ENCODE measurements around the gene WSCD2. TPM values are rescaled to one million over a fixed set of nuclear protein-coding genes. Genes with fewer than 3 reads are reported as not detected.

The WSCD2 gene
- polyA plus RNA-seq (ENCODE audit: insufficient read length in 10 of 10), result 1 to 10 TPM; 1.4 to 4.2 (median 3.1) TPM
- long read RNA-seq, donor 1, result 0 reads
- long read RNA-seq, donor 2, result 0 reads
- long read RNA-seq, donor 3, result 0 reads
- long read RNA-seq, donor 4, result 0 reads
- long read RNA-seq, donor 5, result 0 reads
- long read RNA-seq, donor 6, result 0 reads
- long read RNA-seq, donor 7, partial matches to known transcripts, result 0 of 1 reads
- long read RNA-seq, donor 7, other reads (novel, unspliced or antisense), result 0 of 1 reads
- long read RNA-seq, donor 8, result 0 reads
- long read RNA-seq, donor 9, result 0 reads

DNA sequence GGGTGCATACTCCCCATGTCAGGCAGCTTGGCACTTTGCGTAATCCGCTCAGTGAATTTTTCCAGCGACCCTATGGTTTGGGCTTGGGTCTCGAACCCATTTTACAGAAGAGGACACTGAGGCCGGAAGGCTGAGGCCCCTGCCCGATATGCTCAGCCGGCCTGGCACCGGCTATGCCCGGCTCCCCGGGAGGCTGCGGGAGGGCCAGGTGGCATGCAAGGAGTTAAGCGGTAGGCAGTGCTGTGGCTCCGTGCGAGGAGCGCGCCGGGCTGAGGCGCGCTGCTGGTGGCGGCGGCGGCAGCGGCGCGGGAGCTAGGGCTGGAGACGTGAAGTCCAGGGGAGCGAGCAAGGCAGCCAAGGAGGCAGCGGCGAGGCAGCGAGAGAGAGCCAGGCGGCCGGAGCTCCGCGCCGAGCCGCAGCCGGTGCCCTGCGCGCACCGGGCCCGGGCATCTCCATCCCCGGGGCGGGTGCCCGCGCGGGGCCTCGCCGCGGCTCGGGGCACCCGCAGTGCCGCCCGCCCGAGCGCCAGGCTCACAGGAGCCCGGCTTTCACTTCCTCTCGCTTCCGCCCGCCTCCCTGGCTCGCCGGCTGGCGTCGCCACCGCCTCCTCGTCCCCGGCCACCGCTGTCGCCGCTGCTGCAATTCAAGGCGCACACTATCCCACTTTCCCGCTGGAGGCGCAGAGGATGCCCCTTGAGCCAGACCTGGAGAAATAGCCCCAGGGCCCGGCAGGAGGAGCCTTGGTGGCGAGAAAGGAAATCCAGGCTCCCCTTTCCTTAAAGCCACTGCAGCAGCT is at the start of gene WSCD2:
Gene WSCD2, plus strand, starts transcription at position 272 of the 796 bp plus-strand sequence. CDS start 66,545 bp downstream, outside the sequence.
- peak; percentile 22 to 70 (median 41) for DNase-seq

DNA sequence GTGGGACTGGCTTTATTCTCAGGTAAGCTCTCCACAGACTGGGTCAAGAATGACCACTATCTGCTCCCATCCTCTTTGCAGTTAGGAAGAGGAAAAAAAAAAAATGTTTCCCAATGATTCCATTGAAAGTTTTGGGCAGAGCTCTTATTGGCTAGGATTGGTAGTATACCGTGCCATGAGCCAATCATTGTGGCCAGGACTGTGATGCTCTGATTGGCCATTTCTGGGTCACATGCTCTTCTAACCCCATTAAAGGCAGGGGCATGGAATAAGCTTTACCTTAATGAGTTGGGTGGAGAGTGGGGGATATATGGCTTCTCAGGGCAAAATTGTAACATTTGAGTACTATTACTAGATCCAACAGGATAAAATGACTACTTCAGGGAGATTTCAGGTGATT is 49.4 kb upstream of the WSCD2 start:
- no peak for DNase-seq

DNA sequence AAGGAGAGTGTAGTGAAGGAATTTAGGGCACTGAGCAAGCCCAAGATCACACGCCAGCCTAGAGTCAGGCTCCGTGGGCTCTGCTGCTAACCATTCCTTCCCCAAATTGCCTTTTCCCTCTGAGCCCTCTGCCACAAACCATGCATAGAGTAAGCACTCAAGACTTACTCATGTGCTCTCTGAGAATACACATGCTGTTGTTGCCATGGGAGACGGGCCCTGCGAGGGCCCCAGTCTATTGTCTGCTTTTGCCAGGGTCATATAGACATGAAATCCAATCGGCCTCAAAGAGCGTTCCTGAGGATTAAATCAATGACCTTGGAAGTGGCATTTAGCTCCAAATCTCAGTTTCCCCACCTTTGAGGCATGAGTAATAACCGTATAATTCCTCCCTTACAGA is 48.7 kb upstream of the WSCD2 start:
- DNase-seq, result no peak

DNA sequence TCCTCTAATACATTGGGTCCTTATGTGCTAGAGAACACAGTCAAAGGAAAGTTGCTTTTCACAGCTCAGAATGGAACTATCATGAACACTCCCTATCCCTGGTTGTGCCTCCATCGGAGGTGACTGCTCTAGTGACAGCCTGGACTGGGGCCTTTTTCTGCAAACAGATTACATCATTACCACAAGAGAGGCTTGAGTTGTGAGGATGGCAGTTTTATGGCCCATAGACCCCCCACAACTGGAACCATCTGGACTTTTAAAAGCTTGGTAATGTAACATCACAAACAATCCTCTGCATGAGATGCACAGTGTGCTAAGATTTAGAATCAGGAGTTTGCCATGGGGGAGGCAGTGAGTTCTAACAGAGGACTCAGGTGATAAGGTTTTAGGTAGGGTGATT is 46.6 kb upstream of the WSCD2 start:
- no peak for DNase-seq

DNA sequence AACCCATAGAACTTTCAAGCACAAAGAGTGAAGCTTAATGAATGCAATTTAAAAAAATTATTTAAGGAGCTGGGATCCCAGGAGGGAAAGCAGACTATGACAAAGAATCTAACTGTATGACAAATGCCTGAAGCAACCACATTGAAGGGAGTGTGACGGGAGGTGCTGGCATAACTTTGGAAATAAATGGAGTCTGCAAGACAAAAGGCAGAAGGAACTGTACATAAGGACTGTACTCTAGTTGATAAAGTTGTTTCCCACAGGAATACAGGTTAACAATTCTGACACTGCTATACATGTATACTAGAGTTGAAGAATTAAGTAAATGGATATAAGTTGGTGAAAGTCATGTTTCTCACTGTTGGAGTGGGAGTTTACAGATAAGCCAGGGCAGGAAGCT is 41.2 kb upstream of the WSCD2 start:
- DNase-seq, result no peak

DNA sequence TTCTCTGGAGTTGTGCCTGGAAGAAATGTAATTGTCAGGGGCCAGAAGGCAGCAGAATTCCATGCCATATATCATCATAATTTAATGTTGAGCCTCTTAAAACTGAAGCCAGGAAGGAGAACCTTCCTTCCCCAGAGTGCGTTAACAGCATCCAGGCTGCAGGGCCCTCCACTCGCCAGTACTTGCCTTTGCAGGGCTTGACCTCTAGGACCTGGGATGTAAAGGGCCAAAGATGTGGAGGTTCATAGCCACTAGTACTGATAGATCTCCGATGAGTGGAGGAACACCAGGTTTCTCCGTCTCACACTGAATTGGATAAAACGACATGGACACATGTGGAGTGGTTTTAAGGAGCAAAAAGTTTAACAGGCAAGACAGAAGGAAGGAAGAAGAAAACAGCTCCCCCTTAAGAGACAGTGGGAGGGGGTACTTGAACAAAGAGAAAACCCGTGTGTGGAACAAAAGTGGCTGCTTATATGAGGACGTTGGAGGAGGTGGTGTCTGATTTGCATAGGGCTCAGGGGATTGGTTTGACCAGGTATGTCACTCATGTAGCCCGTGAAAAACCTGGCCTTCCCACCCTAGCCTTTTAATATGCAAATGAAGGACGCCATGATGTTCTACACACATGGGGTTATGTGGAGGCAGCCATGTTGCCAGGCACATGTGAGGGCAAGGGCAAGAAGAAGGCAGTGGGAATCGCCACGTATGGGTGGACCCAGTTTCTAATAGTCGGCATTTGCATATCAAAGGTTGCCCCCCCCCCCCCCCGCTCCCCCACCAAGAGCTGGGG is 38.8 kb upstream of the WSCD2 start:
- peak in 1 of 3 donors; percentile 39 for DNase-seq

DNA sequence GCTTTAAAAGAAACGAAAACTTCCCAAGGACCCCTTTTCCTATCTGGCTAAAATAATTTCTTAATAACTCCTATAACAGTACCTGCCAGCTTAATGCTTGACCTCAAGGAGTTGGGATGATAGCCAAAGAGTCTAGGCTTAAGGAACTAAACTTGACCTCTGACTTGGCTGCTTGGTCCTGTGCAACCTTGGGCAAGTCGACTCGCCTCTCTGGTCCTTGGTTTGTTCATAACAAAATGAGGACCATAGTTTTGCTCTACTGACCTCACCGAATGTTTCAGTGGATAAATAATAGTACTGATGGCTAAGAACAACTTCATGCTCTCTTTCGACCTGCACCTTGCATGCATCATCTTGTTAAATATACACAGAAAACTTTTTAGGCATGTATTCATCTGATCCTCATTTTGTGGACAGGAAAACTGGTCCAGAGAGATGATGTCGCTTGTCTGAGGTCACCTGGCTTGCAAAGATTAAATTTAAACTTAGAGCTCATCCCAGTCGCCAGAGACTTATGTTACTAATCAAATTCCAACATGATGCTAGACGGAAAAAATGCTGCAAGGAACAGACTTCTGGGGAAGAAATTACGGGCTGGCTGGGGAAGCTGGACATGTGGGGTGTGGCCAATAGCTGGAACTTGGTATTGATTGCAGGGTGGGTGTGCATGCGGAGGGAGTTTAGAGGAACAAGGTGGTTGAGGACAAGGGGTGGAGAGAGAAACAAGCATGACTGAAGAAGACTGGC is 38.0 kb upstream of the WSCD2 start:
- DNase-seq, result peak; percentile 79 to 91 (median 86)

DNA sequence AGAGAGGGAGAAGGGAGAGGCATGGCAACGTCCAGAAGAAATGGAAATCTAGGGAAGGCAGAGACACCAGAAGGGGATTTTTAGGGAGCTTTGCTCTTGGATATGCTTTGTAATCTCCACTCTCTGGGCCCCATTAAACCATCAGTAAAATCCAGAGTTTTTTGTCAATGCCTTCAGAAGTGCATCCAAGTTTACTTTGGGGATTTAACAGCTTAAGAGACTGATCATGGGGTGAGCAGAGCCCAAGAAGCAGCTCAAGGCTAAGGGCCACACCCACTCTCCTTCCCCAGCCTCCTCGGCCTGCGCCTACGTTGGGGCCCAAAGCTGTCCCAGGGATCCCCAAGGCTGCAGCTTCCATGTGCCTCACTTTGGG is 37.4 kb upstream of the WSCD2 start:
- no peak for DNase-seq

DNA sequence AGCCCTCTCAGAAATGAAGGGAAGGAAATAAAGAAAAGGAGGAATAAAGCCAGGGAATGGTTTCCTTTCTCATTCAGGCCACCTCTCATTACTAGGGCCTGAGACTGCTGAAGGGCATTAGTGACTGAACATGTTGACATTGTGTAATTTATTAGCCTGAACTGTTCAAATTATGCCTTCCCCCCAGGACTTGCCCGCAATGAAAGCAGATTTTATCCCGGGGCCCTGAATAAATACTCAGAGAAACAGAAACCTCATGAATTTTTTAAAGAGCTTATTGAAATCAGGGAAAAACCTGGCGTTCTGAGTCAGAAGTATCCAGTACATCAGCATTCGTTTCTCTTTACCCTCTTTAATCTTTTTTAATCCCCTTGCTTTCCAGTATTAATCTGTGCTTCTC is 35.9 kb upstream of the WSCD2 start:
- DNase-seq, result no peak

DNA sequence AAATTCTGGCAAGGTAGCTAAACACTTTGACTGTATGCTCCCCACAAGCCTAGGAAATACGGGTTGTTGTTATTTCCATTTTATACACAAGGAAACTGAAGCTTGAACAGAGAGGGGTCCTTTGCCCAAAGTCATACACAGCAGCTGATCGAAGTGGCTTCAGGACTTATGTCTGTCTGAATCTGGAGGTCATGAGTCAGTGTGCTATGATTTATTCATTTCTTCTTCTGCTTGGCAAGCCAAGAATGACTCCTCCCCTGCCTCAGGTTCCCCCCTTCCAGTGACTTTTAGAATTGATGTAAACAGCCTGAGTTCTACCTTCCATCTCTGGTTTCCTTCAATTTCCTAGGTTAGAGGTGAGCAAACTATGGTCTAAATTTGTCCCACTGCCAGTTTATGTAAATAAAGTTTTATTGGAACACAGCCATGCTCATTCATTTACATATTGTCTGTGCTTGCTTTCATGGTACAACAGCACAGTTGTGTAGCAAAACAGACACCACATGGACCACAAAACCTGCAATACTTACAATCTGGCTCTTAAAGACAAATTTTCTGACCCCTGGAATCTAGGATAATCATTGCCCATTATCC is 34.9 kb upstream of the WSCD2 start:
- DNase-seq, result no peak

DNA sequence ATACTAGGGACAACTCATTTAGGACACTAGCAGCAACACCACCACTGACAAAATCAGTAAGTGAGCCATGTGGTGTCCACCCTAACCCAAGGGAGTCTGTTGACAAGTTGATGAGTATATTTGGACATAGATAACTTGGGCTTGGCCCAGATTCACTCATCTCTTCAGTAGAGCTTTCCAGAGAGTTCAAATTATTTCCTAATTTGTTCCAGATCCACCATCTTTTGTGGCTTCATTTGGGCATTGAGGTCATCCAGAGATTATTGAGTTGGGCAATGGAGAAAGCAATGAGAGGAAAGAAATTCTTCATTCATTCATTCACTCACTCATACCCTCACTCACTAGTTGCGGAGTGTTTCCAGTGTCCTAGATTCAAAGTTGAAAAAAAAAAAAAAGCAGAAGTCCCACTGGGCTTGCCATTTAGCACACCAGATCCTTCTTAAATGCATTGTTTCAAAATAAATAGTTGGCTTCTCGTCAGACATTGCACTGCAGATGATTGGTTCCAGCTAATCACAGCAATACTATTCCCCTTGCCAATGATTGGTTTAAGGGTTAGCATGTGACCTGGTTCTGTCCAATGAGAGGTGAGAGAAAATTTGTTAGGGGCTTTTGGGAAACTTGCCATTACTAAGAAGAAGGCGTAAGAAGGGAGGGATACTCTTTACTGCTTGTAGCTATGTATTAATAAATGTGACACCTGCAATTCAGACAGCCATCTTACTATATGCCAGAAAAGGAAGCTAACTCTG is 31.8 kb upstream of the WSCD2 start:
- peak; percentile 41 to 80 (median 57) for DNase-seq

DNA sequence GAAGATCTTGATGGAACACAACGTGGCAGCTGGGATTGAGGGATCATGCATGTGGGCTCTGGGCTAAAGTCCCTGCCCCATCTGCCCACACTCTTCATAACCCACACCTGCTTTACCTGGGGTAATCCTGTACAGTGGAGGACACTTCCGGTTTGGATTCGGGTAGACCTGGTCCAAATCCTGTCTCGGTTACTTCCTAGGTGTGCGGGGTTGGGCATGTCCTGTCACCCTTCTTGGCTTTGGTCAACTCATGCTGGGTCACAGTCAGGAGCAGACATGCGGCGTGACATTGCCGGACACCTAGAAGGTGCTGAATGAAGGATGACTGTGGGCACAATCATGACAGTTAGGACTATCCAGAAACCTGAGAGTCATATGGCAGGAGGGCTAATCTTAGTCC is 30.7 kb upstream of the WSCD2 start:
- no peak for DNase-seq

DNA sequence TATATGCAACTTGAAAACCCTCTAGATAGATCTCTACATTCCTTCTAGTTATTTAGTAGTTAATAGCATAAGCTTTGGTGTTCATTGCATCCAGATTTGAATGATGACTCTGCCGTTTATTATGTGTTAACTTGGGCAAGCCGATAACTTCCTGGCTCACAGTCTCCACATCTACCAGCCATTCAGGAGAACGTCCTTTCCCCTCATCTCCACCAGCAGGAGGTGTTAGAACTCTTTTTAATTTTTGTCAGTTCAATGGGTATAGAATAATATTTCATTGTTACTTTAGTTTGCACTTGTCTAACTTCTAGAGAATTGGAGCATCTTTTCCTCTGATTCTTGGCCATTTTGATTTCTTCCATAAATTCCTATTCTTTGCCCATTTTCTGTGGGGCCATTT is 30.0 kb upstream of the WSCD2 start:
- peak in 1 of 3 donors; percentile 48 for DNase-seq

DNA sequence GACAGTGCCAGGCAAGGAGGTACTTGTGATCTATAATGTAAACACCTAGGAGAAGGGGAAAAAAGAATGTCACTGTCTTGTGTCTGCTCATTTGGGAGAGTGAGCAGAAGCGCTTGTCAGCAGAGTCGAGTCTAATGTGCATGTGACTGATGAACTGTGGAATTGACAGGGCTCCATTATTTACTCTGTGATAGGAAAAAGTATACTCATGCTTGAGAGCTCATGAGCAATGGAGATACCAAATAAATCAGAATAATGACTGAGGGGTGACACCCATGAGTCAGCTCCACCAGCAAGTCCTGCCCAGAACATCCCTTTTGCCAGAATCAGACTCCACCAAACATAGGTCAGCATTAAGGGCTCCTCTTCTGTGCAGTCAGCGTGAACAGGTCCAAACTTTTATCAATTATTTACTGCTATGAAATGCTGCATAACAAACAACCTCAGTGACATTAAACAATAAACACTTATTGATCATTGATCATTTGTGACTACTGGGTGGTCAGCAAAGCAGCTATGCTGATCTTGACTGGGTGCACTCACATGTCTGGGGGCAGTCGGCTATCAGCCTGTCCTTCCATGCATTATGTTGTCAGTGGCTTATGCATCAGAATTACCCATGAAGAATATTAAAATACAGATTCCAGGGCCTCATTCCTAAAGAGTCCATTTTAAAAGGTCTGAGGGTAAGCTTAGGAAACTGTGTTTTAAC is 29.2 kb upstream of the WSCD2 start:
- DNase-seq, result peak in 1 of 3 donors; percentile 26

DNA sequence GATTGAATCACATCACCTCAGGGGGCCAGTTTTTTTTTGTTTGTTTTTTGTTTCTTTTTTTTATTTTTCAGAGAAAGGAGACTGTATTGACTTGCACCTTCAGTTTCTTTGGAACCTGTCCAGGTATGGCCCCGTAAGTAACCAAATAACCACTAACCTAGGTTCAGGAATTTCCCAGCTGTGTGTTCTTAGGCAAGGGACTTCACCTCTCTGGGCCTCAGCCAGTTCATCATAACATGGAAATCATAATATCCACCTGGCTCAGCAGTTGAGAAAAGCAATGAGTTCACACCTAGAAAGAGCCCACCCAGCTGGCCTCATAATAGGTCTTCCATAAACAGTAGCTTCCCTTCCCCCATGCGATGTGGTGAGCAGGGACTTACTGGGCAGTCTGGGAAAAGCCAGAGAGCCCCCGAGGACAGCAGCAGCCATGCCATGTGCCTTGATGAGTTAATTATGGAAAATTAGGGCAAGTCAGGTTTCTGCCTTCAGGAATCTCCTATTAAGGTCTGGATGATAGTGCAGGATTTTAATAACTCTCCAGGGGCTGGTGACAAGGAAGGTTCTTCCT is 27.4 kb upstream of the WSCD2 start:
- no peak for DNase-seq

DNA sequence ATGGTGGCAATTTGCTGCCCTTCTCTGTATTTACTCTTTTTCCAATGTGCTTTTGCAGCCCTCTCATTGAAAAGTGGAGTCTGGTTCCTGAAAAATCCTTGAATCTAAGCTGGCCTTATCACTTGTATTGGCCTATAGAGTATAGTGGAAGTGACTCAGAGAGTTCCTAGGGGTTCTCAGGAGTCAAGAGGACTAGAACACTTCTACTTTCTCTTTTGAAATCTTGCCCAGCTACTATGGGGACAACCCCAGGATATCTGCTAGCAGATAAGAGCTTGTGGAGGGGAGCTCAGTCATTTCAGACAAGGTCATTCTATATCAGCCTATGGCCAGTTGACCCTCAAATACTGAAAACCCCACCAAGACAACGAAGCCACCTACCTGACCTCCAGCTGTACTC is 26.7 kb upstream of the WSCD2 start:
- no peak for DNase-seq

DNA sequence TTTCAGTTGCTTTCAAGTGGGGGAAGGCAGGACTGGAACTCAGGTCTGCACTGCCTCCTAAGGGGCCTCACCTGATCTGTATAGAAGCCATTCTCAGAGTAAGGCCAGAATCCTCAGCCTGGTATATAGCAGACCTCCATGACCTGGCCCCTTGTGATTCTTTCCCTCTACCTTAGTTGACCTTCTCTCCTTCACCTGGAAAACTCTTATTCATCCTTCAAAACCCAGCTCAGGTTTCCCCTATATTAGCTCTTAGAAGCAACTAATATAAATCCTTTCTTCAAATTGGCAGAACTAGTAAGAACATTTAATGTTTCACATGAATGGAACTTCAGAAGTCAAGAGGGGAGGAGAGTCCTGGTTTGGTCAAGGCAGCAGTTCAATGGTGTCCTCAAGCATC is 26.0 kb upstream of the WSCD2 start:
- DNase-seq, result no peak

DNA sequence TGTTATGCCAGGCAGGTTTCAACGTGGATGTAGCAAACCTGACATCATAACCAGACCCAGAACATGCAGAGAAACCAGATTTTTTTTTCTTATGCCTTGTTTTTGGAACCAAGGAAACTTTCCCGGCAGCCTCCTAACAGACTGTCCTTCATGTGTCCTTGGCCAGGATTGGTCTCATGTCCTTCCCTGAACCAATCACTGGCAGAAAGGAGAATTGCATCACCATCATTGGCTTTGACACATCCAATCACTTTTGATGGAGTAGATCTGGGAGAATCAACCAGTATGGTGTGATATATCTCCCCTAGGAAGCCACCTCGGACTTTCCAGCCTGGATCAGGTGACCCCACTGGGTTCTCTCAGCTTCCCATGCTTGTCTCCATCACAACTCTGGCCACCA is 25.6 kb upstream of the WSCD2 start:
- DNase-seq, result no peak

DNA sequence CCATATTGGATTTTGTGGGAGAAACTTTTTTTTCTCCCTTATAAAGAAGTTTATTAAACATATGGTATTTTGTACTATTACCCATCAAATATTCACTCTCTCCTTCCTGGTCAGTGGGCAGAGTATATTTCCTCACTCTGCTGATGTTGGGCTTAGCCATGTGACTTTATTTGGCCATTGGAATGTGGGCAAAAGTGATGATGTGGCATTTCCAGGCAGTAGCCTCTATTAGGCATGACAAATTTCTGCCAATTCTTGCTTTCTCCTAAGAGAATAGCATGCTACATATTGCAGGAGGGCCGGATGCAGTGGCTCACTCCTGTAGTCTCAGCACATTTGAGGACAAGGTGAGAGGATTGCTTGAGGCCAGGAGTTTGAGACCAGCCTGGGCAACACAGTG is 24.4 kb upstream of the WSCD2 start:
- DNase-seq, result no peak

DNA sequence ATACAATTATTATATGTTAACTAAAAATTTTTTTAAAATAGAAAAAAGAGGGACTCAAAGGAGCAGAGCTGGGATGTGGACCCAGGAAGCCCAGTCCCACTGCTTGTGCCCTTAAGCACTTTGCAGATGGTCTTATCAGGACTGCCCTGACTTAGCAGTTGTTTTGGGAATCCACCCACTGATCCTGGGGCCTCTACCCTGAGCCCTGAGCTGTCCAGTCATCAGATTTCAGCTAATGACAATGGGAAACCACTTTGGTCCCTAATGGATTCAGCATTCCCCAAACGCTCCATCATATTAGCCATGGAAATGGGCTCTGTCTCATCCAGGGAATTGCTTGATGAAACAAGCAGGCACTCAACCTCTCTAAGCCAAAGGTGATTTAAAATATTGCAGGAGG is 22.5 kb upstream of the WSCD2 start:
- no peak for DNase-seq

Measured in muscle of back (tissue), 13 donors.